Stimulated activated CD4-positive, alpha-beta T cell treated with anti-CD3 and anti-CD28 coated beads, Interleukin-2, amount 100 ng/mL, for 48 hours (primary cell): Measurements from ENCODE around the gene SYT12.

ENCODE experiments used
- DNase-seq, 2 donors: peaks; one replicate each; pipeline ENCODE4 v3.0.0-alpha.2; 2020

The SYT12 gene

GRCh38 chr11:67031791-67032561, 9.0 kb downstream of the SYT12 start:
- no peak for DNase-seq

- no peak for DNase-seq
Measured at GRCh38 chr11:67032830-67033551, 10.1 kb downstream of the SYT12 start.

- no peak for DNase-seq
Measured at GRCh38 chr11:67033661-67034166, 10.8 kb downstream of the SYT12 start.

- DNase-seq: no peak
Measured at GRCh38 chr11:67034350-67034749, 11.4 kb downstream of the SYT12 start.

- DNase-seq: no peak
Measured at GRCh38 chr11:67040147-67040546, 17.2 kb downstream of the SYT12 start.

- DNase-seq: no peak
Measured at GRCh38 chr11:67041602-67042001, 18.7 kb downstream of the SYT12 start.

GRCh38 chr11:67043572-67044349, 20.8 kb downstream of the SYT12 start:
- DNase-seq: no peak

- DNase-seq: no peak
Measured at GRCh38 chr11:67044496-67044895, 21.6 kb downstream of the SYT12 start.

GRCh38 chr11:67045314-67045713, 22.4 kb downstream of the SYT12 start:
- no peak for DNase-seq

GRCh38 chr11:67048515-67049130, 25.7 kb downstream of the SYT12 start:
- DNase-seq: no peak

- DNase-seq: no peak
Measured at GRCh38 chr11:67050139-67050538, 27.2 kb downstream of the SYT12 start.

- DNase-seq: no peak
Measured at GRCh38 chr11:67051180-67051893, 28.4 kb downstream of the SYT12 start.

- DNase-seq: no peak
Measured at GRCh38 chr11:67051945-67052488, 29.1 kb downstream of the SYT12 start.

- DNase-seq: no peak
Measured at GRCh38 chr11:67052891-67053290, 30.0 kb downstream of the SYT12 start.

GRCh38 chr11:67053896-67054329, 31.0 kb downstream of the SYT12 start:
- peak; percentile 44 to 48 for DNase-seq

GRCh38 chr11:67054346-67054835, 31.5 kb downstream of the SYT12 start:
- no peak for DNase-seq

- peak in 1 of 2 donors; percentile 19 for DNase-seq
Measured at GRCh38 chr11:67054836-67055523, 32.0 kb downstream of the SYT12 start.

GRCh38 chr11:67055812-67056211, 32.9 kb downstream of the SYT12 start:
- no peak for DNase-seq

GRCh38 chr11:67056267-67057204, 33.6 kb downstream of the SYT12 start, which contains the start of gene RHOD:
Gene RHOD (plus strand): TSS chr11:67056847. CDS start chr11:67056903, 56 bp downstream.
- DNase-seq: peak; percentile 24 to 31
